RWPE2 (cell line): ENCODE data around the gene TPTE.
"Not testable (repeated sequence)": the region's sequence is repeated elsewhere in the genome, so short reads cannot be mapped to it uniquely, and the experiment has no call there.

Experiments
- ATAC-seq: fragments of 200-7000 bp; cut with Tn5 transposase; 3 replicates; pipeline ENCODE4 v1.9.1; 2021; ENCODE audit warnings: low read depth
- DNase-seq: peaks from one replicate; pipeline ENCODE4 v3.0.0-alpha.2; 2020; ENCODE audit warnings: low spot score
- H3K27ac ChIP-seq: fragments of 450-650 bp; 2 replicates; pipeline ENCODE4 v1.5.1; 2017; ENCODE audit warnings: mild to moderate bottlenecking; ENCODE audit not compliant: poor library complexity, severe bottlenecking
- H3K27me3 ChIP-seq: fragments of 250-450 bp; sonication (Bioruptor Pico); 2 replicates; pipeline ENCODE4 v1.5.1; 2021; ENCODE audit warnings: mild to moderate bottlenecking, moderate library complexity; ENCODE audit not compliant: insufficient read depth, poor library complexity, severe bottlenecking
- H3K36me3 ChIP-seq: fragments of 250-450 bp; sonication (Bioruptor Pico); 2 replicates; pipeline ENCODE4 v1.5.1; 2020; ENCODE audit warnings: low read depth, mild to moderate bottlenecking, moderate library complexity
- H3K4me1 ChIP-seq: fragments of 250-450 bp; sonication (Bioruptor Pico); 2 replicates; pipeline ENCODE4 v1.5.1; 2021; ENCODE audit warnings: mild to moderate bottlenecking, moderate library complexity; ENCODE audit not compliant: insufficient read depth, poor library complexity, severe bottlenecking
- H3K4me3 ChIP-seq: fragments of 250-450 bp; sonication (Bioruptor Pico); 2 replicates; pipeline ENCODE4 v1.5.1; 2021; ENCODE audit warnings: mild to moderate bottlenecking, moderate library complexity; ENCODE audit not compliant: severe bottlenecking
- H3K9me3 ChIP-seq: fragments of 250-450 bp; sonication (Bioruptor Pico); 2 replicates; pipeline ENCODE4 v1.5.1; 2021; ENCODE audit warnings: mild to moderate bottlenecking, moderate library complexity; ENCODE audit not compliant: severe bottlenecking
- CTCF ChIP-seq: fragments of 450-650 bp; IDR thresholded peaks from one replicate; pipeline ENCODE4 v1.5.1; 2017; ENCODE audit warnings: mild to moderate bottlenecking, moderate library complexity; ENCODE audit not compliant: poor library complexity, severe bottlenecking

TPTE gene

GRCh38 chr21:10539956-10540355, 18.6 kb downstream of the TPTE start:
- no peaks in the 10 kb centered on the region for H3K9me3 ChIP-seq
- no peaks in the 10 kb centered on the region for H3K27me3 ChIP-seq
- DNase-seq, result no peak
- no peak overlapping the region for H3K4me3 ChIP-seq
- no peaks in the 10 kb centered on the region for H3K4me1 ChIP-seq
- H3K27ac ChIP-seq, result no peak overlapping the region
- no peaks in the 10 kb centered on the region for H3K36me3 ChIP-seq
- ATAC-seq, result no peak
- no peak for TF ChIP-seq CTCF

- H3K36me3 ChIP-seq, DNase-seq, H3K4me3 ChIP-seq, H3K27ac ChIP-seq, H3K27me3 ChIP-seq, H3K4me1 ChIP-seq, ATAC-seq, H3K9me3 ChIP-seq: not testable (repeated sequence)
Measured at GRCh38 chr21:10544376-10544775, 23.0 kb downstream of the TPTE start.

DNA sequence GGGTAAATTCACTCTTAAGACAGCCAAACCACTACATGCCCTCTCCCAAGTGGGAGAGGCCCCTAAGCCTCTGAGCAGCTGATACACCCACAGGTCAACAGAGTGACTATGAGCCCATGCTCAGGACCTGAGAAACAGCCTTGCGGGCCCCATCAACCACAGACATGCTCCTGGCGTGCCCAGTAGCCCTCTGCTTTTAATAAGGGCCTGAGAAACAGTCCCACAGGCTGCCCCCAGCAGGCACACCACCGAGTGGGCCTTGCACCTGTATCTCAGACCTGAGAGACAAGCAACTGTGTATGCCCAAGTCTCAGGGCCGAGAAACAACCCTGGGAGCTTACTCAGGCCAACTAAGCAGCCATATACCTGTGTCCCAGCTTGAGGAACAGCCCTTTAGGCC, 26.5 kb downstream of the TPTE start:
- not testable (repeated sequence) for H3K27me3 ChIP-seq, DNase-seq, H3K27ac ChIP-seq, H3K36me3 ChIP-seq, H3K9me3 ChIP-seq, H3K4me3 ChIP-seq, ATAC-seq, H3K4me1 ChIP-seq

DNA sequence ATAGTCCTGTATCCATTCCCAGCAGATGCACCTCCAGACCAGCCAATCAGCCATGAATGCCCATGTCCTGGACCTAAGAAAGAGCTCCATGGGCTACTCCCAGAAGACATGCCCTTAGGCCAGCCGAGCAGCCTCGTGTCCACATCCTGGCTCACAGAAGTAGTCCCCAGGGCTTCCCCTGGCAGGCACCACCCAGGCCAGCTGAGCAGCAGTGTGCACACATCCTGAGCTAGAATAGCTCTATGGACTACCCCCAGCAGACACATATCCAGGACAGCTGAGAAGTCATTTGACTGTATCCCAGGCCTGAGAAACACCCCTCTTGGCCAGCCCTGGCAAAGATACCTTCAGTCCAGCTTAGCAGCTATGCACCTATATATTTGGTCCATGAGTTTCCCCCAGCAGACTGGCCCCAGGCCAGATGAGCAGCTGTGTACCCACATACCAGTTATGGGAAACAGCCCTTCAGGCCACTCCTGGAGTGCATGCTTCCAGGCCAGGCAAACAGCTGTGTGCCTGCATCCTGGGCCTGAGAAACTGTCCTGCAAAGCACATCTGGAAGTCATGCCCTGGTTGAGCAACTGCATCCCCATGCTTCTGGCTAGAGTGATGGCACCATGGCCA, 27.1 kb downstream of the TPTE start:
- H3K27ac ChIP-seq, H3K36me3 ChIP-seq, H3K4me1 ChIP-seq, ATAC-seq, DNase-seq, H3K27me3 ChIP-seq, H3K4me3 ChIP-seq, H3K9me3 ChIP-seq: not testable (repeated sequence)

DNA sequence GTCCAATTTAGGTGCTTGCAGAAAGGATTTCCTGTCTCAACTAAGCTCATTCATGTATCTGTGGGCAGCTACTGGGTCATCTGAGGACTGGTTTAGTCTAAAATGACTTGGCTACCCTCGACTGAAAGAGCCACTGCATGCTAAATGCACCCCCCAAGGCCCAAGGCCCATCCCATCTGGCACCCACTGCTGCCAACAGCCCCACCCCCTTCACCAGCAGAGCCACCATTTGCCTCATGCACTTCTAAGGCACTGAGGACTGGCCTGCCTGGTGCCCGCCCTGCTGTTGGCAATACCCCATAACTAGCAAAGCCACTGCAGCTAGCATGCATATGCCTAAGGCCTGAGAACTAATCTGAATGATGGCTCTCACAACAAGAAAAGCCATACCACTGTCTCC, 49.4 kb downstream of the TPTE start:
- not testable (repeated sequence) for H3K27ac ChIP-seq, H3K27me3 ChIP-seq, ATAC-seq, H3K4me1 ChIP-seq, H3K4me3 ChIP-seq, H3K36me3 ChIP-seq, DNase-seq
- H3K9me3 ChIP-seq, result peaks cover 12% of the 10 kb centered on the region

GRCh38 chr21:10574531-10575310, 53.3 kb downstream of the TPTE start:
- not testable (repeated sequence) for H3K36me3 ChIP-seq, DNase-seq, ATAC-seq, H3K27me3 ChIP-seq, H3K27ac ChIP-seq, H3K4me1 ChIP-seq, H3K4me3 ChIP-seq
- peaks cover 13% of the 10 kb centered on the region for H3K9me3 ChIP-seq

GRCh38 chr21:10575311-10575667, 53.9 kb downstream of the TPTE start:
- no peaks in the 10 kb centered on the region for H3K4me1 ChIP-seq
- H3K36me3 ChIP-seq, result no peaks in the 10 kb centered on the region
- H3K9me3 ChIP-seq, result peaks cover 13% of the 10 kb centered on the region
- H3K4me3 ChIP-seq, result no peak overlapping the region
- no peak overlapping the region for H3K27ac ChIP-seq
- TF ChIP-seq CTCF, result no peak
- ATAC-seq, result no peak
- H3K27me3 ChIP-seq, result no peaks in the 10 kb centered on the region
- no peak for DNase-seq

DNA sequence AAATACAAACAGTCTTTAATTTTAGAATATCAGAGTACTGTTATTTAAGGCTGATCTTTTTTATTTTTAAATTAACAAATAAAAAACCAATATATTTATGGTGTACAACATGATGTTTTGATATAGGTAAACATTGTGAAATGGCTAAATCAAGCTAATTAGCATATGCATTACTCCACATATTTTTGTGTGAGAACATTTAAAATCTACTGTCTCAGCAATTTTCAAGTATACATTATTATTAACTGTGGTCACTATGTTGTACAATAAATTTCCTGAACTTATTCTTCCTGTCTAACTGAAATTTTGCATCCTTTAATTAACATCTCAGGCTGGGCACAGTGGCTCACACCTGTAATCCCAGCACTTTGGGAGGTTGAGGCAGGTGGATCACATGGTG, 57.5 kb downstream of the TPTE start:
- H3K4me3 ChIP-seq, H3K36me3 ChIP-seq, H3K27ac ChIP-seq, H3K9me3 ChIP-seq, H3K4me1 ChIP-seq, ATAC-seq, DNase-seq, H3K27me3 ChIP-seq: not testable (repeated sequence)
